ENCODE results near the gene PEX11G.

DNA sequence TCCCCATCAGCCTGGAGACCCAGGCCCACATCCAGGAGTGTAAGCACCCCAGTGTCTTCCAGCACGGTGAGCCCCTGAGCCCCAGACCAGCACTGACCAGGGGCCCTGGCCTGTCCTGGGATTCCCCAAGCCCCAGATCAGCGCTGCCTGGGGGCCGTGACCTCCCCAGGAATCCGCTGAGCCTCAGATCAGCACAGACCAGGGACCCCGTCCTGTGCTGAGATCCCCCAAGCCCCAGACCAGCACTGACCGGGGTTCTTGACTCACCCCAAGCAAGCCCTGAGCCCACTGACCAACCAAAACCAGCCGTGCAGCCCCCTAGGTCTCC, 39.3 kb upstream of the PEX11G start:
- TF ChIP-seq, protein P1, sequence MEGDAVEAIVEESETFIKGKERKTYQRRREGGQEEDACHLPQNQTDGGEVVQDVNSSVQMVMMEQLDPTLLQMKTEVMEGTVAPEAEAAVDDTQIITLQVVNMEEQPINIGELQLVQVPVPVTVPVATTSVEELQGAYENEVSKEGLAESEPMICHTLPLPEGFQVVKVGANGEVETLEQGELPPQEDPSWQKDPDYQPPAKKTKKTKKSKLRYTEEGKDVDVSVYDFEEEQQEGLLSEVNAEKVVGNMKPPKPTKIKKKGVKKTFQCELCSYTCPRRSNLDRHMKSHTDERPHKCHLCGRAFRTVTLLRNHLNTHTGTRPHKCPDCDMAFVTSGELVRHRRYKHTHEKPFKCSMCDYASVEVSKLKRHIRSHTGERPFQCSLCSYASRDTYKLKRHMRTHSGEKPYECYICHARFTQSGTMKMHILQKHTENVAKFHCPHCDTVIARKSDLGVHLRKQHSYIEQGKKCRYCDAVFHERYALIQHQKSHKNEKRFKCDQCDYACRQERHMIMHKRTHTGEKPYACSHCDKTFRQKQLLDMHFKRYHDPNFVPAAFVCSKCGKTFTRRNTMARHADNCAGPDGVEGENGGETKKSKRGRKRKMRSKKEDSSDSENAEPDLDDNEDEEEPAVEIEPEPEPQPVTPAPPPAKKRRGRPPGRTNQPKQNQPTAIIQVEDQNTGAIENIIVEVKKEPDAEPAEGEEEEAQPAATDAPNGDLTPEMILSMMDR (conservative IDR thresholded peaks at IDR 0.05; ENCODE audit: low read depth in 2 of 2) = no peak
- no peak for TF ChIP-seq POLR2AphosphoS5 (IDR thresholded peaks at IDR 0.05; ENCODE audit: low read depth)
- no peak for TF ChIP-seq EZH2 (IDR thresholded peaks at IDR 0.05; ENCODE audit: low read depth, unreplicated experiment)
- TF ChIP-seq JUNB (IDR thresholded peaks at IDR 0.05; ENCODE audit: unreplicated experiment) = no peak
- TF ChIP-seq EZH2phosphoT487 (IDR thresholded peaks at IDR 0.05; ENCODE audit: unreplicated experiment) = no peak
- TF ChIP-seq, protein P2, sequence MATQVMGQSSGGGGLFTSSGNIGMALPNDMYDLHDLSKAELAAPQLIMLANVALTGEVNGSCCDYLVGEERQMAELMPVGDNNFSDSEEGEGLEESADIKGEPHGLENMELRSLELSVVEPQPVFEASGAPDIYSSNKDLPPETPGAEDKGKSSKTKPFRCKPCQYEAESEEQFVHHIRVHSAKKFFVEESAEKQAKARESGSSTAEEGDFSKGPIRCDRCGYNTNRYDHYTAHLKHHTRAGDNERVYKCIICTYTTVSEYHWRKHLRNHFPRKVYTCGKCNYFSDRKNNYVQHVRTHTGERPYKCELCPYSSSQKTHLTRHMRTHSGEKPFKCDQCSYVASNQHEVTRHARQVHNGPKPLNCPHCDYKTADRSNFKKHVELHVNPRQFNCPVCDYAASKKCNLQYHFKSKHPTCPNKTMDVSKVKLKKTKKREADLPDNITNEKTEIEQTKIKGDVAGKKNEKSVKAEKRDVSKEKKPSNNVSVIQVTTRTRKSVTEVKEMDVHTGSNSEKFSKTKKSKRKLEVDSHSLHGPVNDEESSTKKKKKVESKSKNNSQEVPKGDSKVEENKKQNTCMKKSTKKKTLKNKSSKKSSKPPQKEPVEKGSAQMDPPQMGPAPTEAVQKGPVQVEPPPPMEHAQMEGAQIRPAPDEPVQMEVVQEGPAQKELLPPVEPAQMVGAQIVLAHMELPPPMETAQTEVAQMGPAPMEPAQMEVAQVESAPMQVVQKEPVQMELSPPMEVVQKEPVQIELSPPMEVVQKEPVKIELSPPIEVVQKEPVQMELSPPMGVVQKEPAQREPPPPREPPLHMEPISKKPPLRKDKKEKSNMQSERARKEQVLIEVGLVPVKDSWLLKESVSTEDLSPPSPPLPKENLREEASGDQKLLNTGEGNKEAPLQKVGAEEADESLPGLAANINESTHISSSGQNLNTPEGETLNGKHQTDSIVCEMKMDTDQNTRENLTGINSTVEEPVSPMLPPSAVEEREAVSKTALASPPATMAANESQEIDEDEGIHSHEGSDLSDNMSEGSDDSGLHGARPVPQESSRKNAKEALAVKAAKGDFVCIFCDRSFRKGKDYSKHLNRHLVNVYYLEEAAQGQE (IDR thresholded peaks at IDR 0.05; ENCODE audit: unreplicated experiment) = no peak
- TF ChIP-seq NANOG (IDR thresholded peaks at IDR 0.05; ENCODE audit: borderline replicate concordance) = no peak
- TF ChIP-seq ZNF331 (CRISPR knock-in tag; IDR thresholded peaks at IDR 0.05; ENCODE audit: low read depth) = no peak
- TF ChIP-seq ZNF114 (CRISPR knock-in tag; IDR thresholded peaks at IDR 0.05) = no peak
- TF ChIP-seq, protein P3, sequence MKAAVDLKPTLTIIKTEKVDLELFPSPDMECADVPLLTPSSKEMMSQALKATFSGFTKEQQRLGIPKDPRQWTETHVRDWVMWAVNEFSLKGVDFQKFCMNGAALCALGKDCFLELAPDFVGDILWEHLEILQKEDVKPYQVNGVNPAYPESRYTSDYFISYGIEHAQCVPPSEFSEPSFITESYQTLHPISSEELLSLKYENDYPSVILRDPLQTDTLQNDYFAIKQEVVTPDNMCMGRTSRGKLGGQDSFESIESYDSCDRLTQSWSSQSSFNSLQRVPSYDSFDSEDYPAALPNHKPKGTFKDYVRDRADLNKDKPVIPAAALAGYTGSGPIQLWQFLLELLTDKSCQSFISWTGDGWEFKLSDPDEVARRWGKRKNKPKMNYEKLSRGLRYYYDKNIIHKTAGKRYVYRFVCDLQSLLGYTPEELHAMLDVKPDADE (IDR thresholded peaks at IDR 0.05) = no peak
- no peak for TF ChIP-seq CREB1 (CRISPR knock-in tag; IDR thresholded peaks at IDR 0.05; ENCODE audit: low read depth)
- TF ChIP-seq, protein P4, sequence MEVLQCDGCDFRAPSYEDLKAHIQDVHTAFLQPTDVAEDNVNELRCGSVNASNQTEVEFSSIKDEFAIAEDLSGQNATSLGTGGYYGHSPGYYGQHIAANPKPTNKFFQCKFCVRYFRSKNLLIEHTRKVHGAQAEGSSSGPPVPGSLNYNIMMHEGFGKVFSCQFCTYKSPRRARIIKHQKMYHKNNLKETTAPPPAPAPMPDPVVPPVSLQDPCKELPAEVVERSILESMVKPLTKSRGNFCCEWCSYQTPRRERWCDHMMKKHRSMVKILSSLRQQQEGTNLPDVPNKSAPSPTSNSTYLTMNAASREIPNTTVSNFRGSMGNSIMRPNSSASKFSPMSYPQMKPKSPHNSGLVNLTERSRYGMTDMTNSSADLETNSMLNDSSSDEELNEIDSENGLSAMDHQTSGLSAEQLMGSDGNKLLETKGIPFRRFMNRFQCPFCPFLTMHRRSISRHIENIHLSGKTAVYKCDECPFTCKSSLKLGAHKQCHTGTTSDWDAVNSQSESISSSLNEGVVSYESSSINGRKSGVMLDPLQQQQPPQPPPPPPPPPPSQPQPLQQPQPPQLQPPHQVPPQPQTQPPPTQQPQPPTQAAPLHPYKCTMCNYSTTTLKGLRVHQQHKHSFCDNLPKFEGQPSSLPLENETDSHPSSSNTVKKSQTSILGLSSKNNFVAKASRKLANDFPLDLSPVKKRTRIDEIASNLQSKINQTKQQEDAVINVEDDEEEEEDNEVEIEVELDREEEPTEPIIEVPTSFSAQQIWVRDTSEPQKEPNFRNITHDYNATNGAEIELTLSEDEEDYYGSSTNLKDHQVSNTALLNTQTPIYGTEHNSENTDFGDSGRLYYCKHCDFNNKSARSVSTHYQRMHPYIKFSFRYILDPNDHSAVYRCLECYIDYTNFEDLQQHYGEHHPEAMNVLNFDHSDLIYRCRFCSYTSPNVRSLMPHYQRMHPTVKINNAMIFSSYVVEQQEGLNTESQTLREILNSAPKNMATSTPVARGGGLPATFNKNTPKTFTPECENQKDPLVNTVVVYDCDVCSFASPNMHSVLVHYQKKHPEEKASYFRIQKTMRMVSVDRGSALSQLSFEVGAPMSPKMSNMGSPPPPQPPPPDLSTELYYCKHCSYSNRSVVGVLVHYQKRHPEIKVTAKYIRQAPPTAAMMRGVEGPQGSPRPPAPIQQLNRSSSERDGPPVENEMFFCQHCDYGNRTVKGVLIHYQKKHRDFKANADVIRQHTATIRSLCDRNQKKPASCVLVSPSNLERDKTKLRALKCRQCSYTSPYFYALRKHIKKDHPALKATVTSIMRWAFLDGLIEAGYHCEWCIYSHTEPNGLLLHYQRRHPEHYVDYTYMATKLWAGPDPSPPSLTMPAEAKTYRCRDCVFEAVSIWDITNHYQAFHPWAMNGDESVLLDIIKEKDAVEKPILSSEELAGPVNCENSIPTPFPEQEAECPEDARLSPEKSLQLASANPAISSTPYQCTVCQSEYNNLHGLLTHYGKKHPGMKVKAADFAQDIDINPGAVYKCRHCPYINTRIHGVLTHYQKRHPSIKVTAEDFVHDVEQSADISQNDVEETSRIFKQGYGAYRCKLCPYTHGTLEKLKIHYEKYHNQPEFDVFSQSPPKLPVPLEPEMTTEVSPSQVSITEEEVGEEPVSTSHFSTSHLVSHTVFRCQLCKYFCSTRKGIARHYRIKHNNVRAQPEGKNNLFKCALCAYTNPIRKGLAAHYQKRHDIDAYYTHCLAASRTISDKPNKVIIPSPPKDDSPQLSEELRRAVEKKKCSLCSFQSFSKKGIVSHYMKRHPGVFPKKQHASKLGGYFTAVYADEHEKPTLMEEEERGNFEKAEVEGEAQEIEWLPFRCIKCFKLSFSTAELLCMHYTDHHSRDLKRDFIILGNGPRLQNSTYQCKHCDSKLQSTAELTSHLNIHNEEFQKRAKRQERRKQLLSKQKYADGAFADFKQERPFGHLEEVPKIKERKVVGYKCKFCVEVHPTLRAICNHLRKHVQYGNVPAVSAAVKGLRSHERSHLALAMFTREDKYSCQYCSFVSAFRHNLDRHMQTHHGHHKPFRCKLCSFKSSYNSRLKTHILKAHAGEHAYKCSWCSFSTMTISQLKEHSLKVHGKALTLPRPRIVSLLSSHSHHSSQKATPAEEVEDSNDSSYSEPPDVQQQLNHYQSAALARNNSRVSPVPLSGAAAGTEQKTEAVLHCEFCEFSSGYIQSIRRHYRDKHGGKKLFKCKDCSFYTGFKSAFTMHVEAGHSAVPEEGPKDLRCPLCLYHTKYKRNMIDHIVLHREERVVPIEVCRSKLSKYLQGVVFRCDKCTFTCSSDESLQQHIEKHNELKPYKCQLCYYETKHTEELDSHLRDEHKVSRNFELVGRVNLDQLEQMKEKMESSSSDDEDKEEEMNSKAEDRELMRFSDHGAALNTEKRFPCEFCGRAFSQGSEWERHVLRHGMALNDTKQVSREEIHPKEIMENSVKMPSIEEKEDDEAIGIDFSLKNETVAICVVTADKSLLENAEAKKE (CRISPR knock-in tag; IDR thresholded peaks at IDR 0.05) = no peak

Measured in GM23338 (cell line).